Retina (tissue), 1 donor: ENCODE results near the gene VSIR.
A peak's percentile ranks its signal among the peaks of the same experiment; 100 is the strongest.

Experiments used
- DNase-seq: peaks from one replicate; pipeline ENCODE4 v3.0.0-alpha.2; 2016

VSIR gene

DNA sequence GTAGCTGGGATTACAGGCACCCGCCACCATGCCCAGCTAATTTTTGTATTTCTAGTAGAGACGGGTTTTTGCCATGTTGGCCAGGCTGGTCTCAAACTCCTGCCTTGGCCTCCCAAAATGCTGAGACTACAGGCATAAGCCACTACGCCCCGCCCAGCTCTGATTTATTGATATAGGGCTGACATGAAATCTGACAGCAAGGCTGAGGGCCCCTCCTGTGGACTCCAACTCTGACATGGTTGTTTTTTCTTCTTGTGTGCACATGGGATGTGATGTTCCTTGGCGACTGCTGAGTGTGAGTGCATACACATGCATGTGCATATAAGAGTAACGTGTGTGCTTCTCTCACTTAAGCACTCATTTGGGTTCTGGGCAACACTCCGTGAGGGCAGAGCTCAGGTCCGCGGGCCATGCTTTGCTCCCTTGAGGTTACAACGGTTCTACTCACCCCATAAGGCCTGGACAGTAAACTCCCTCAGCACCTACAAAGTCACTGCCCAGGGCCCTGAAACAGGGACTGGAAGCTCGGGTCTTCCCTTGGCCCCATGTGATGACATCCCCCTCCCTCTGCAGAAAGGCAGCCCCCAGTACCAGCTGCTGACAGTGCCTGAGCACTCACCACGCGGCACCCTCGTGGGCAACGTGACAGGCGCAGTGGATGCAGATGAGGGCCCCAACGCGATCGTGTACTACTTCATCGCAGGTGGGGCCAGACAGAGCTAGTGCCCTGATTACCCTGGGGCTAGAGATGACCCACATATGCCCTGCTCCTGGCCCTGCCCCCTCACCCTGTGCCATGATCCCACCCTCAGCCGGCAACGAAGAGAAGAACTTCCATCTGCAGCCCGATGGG lies 33.6 kb upstream of the VSIR start:
- DNase-seq: no peak

DNA sequence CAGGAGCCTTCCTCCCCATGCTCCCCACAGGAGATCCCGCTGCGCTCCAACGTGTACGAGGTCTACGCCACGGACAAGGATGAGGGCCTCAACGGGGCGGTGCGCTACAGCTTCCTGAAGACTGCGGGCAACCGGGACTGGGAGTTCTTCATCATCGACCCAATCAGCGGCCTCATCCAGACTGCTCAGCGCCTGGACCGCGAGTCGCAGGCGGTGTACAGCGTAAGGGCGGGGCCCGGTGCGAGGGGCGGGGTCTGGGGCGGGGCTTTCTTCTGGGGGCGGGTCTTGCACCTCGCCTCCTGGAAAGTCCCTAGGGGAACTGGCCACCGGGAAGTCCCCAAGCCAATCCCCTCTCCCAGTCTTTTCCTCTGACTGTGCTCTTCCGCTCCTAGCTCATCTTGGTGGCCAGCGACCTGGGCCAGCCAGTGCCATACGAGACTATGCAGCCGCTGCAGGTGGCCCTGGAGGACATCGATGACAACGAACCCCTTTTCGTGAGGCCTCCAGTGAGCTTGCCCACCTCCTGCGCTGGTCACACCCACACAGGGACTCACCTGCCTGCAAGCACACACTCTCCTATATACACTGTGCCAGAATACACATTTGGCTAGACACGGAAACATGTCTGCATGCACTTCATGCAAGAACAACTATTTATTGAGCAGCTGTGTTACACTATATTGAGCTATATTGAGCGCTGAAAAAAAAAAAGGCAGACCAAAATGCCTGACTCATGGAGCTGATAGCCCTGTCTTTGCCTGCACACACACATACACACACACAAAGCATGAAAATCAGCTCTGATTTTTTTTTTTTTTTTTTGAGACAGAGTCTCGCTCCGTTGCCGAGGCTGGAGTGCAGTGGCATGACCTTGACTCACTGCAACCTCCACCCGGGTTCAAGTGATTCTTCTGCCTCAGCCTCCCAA lies 32.7 kb upstream of the VSIR start:
- peak; percentile 51 for DNase-seq

DNA sequence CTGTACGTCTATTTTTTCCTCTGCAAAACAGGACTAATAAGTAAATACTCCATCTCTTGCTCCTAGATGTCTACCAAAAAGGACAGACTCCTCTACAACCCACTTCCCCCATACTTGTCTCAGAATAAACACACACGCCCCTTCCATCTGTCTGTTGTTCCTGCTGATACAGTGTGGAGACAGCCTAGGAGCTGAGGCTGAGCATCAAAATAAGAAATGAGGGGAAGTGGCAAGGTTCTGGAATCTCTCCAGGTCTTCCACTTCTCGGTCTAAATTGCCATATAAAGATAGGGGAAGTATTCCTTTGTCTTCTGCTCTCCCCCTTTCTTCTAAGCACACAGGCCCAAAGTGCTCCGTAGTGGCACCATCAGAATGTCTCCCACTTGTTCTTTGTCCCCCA lies 30.8 kb upstream of the VSIR start:
- DNase-seq: no peak

DNA sequence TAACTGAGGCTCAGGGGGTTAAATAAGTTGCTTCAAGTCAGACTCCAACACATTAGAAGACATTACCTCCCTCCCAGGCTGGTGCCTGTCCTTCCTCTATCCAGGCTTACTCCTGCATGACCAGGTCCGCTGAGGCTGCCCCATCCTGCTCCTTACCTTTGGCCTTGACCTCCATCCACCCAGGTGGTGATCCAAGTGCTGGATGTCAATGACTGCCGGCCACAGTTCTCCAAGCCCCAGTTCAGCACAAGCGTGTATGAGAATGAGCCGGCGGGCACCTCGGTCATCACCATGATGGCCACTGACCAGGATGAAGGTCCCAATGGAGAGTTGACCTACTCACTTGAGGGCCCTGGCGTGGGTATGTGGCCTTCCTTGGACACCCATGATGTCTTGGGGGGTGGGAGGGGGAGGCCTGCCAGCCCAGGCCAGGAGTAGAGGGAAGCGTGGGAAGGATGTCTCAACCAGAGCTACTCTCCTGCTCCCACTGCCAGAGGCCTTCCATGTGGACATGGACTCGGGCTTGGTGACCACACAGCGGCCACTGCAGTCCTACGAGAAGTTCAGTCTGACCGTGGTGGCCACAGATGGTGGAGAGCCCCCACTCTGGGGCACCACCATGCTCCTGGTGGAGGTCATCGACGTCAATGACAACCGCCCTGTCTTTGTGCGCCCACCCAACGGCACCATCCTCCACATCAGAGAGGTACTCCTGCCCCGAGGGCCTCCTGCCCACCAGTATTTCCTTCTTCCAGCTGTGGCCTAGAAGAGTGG lies 29.6 kb upstream of the VSIR start:
- DNase-seq: no peak

DNA sequence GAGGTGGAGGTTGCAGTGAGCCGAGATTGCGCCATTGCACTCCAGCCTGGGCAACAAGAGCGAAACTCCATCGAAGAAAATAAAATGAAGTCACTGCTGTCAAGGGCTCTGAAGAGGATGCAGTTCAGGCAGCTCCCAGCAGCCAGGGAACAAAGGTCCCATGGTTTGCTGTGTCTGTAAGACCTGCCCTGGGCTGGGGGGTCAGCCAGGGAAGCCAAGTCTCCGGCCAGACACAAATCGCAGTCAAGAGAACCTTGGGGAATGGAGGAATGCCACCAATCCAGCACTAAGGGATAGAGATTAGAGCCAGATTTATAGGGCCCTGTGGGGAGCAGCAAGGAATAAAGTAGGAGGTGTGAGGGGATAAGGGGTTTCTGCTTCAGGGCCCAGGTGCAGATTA lies 28.9 kb upstream of the VSIR start:
- no peak for DNase-seq

DNA sequence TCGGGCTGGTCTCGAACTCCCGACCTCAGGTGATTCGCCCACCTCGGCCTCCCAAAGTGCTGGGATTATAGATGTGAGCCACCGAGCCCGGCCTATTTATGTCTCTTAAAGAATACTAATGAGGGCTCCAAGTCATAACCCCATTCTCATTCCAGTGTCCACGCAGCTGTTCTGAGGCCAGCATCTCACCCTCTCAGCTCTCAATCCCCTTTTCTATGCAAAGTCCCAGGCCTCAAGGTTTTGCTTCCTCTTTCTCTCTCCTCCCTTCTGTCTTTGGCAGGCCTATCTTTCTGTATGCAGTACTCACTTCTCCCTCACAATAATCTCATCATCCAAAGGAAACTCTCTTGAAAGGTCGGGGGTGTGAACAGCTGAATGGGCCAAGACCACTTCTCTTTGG lies 28.0 kb upstream of the VSIR start:
- DNase-seq: no peak

DNA sequence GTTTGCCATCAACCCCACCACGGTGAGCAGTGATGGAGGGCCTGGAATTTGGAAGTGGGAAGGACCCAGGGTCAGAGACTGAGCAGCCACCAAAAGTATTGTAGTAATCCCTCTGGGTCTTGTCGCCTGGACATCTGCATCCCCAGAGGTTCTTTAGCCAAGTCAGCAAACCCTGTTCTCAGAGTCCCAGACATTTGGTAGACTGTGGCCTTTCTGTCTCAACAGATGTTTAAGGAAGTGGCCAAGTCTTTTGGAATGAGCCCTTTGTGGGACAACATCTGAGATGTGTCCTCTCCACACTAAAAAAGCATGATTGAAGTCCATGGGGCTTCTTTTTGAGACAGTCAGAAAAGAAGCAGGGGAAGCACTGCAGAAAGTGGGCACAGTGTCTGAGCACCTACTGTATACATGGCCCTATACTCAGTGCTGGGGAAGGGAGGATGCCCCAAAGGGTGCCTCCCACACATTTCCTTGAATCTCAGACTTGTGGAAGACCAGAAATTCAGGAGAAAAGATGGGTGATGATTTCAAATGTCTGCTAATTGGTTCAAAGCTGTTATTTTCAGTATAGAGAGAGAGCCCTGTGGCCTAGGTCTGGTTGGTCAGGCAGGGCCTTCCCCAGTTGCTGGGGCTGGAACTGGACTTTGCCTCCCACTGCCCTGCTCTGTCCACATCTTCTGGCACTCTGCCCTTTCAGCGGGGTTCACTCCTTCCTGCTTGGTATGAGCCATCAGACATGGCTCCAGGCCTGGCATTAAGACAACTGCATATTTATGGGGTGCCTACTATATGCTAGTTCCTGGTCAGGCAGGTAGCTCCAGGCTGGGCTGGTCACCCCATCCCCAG lies 26.5 kb upstream of the VSIR start:
- no peak for DNase-seq

DNA sequence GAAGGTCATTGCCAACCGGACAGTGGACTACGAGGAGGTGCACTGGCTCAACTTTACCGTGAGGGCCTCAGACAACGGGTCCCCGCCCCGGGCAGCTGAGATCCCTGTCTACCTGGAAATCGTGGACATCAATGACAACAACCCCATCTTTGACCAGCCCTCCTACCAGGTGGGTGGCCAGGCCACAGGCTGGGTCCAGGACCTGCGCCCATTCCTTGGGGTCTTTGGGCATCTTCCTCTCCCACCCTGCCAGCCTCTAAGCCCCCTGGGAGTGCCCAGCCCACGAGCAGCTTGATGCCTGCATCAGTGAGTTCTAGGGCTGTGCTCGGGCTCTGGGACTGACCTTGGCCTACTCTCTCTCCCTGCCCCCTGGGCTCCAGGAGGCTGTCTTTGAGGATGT lies 25.8 kb upstream of the VSIR start:
- no peak for DNase-seq

DNA sequence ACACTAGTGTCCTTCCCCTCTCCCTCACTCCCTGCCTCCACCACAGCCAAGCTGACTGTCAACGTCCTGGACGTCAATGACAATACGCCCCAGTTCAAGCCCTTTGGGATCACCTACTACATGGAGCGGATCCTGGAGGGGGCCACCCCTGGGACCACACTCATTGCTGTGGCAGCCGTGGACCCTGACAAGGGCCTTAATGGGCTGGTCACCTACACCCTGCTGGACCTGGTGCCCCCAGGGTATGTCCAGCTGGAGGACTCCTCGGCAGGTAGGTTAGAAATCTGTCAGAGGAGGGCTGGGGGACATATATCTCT lies 24.9 kb upstream of the VSIR start:
- no peak for DNase-seq

DNA sequence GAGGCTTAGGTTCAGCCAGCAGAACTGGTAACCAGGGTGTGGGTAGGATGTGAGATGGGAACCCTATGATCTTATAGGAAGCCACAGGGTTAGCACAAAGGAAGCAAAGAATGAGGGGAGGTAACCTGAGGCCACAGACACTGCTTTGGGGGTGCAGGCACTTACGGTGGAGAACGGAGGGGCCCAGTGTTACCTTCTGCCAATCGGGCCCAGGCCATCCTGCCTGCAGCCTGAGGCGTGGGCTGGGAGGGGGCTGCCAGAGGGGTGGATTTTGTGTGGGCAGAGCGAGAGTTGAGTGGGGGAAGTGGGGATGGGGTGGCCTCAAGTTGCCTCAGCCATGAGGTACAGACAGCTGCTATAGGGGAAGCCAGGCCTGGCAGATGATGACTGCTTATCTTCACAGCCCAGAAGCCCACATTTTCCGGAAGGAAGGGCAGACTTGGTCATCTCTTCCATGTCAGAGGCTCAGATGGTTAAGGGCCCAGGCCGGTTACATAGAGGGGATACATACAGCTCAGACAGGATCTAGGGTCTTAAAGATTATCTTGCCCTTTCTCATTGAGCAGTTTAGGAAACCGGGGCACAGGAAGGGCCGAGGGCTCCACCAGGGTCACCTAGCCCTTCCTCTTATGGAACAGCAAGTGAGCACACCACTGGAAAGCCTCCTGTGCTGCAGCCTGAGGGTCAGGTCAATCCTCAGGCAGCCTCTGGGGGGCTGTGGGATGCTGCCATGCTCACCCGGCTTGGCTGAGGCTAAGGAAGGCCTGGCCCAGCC lies 24.4 kb upstream of the VSIR start:
- no peak for DNase-seq

DNA sequence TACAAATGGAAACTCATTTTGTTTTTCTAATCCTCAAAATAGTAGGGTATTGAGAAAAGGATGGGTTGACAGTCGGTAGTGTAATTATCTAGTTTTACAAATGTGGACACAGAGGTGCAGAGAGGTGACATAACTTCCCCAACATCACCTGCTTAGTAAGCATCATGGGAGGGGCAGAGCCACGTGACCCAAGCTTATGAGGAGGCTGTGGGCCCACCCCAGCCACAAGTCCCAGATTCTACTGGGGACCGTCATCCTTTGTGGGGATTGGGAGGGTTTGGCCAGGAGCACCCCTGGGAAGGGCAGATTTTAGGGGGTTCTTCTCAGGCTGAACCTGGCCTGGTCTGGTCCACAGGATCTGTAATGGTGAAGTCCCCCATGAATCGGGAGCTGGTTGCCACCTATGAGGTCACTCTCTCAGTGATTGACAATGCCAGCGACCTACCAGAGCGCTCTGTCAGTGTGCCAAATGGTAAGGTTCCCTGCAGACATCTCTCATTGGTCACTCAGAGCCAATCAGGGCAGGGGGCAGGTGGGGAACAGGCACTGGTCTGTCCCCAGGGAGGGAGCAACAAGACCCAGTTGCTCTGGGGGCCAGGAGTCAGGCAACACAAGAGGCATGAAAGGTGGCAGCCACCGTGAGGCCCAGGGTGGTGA lies 23.6 kb upstream of the VSIR start:
- DNase-seq: no peak

DNA sequence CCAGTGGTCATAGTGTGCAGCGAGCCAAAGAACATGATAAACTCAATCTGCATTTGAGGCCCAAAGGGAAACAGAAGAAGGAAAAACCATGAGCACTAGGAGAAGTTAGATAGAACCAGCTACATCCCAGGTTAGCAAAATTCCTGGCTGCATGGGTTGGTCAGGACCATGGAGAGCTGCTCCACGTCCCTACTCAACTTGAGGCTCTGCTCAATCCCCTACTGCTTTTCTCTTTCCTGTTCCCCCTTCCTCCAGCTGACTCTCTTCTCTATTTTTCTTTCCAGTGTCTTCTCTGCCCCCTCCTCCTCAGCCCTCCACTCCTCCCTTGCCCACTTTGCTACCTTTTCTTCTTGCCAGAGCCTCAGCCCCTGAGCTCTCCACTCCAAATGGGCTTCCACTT lies 21.9 kb upstream of the VSIR start:
- no peak for DNase-seq

DNA sequence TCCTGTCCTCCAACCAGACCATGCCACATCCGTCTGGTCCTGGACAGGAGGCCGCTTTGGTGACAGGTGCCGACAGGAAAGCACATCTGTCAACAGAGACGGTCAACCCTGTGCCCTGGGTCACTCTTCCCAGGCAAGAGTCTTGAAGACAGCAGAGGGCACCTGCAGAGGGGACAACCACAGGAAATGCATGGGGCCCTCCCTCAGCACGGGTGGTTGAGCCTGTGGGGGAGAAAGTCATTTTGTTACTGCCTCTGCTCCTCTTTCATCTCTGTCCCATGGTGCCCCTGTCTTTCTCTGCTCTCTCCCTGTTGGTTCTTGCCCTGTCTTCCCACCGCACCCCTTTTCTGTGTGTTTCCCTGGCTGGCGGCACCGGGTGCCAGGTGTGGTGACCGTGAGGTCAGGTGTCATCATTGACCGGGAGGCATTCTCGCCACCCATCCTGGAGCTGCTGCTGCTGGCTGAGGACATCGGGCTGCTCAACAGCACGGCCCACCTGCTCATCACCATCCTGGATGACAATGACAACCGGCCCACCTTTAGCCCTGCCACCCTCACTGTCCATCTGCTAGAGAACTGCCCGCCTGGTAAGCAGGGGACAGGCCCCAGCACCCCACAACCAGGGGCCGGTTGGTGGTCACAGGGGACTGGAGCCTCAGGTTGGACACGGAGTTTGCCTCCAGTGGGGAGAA lies 17.6 kb upstream of the VSIR start:
- DNase-seq: no peak

DNA sequence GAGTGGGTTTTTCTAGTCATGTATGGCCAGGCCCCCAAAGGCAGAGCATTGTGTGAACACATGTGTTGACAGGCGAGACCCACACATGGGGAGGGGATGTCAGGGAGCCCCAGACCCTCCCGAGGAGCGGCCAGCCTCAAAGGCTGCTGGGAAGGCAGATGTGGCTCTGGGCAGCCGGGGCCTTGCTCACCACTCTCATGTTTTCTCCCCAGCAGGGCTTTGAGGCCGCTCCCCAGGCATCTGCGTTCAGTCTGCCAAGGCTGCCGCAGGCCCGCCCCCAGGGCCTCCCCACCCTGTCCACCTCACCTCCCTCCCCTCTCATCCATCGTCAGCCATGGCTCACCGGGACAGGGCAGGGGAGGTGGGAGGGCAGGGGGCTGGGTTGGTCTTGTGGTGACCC lies 16.6 kb upstream of the VSIR start:
- no peak for DNase-seq

DNA sequence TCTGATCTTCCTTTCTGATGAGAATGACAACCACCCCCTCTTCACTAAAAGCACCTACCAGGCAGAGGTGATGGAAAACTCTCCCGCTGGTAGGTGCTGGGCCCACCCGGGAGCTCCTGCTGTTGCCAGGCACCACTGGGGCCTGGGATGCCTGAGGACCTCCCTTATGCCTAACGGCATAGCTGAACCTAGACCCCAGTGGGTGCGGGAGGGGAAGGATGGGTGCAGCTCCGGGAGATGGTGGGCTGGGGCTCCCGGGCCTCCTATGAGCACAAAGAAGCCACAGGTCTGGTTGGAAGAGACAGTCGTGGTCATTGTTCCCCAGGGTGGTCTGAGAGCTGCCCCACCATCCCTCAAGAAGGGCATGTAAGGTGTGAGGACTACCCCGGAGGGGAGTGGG lies 15.6 kb upstream of the VSIR start:
- no peak for DNase-seq

DNA sequence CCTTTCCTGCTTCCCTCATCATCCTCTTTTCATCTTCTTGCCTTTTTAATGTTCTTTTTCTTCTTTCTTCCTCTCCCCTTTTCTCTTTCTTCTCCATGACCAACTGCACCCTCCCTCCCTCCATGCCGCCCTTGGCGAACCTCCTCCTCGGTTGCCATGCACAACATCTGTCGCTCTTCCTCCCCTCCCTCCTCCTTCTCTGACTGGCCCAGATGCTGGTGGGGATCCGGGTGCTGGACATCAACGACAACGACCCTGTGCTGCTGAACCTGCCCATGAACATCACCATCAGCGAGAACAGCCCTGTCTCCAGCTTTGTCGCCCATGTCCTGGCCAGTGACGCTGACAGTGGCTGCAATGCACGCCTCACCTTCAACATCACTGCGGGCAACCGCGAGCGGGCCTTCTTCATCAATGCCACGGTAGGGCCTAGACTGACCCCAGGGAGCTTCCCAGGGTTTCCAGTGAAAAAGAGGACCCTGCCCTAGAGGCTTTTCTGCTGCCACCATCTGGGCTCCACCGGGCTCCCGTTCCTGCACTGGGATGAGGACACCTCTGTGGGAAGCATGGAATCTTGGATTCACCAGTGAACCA lies 11.5 kb upstream of the VSIR start:
- DNase-seq: no peak

DNA sequence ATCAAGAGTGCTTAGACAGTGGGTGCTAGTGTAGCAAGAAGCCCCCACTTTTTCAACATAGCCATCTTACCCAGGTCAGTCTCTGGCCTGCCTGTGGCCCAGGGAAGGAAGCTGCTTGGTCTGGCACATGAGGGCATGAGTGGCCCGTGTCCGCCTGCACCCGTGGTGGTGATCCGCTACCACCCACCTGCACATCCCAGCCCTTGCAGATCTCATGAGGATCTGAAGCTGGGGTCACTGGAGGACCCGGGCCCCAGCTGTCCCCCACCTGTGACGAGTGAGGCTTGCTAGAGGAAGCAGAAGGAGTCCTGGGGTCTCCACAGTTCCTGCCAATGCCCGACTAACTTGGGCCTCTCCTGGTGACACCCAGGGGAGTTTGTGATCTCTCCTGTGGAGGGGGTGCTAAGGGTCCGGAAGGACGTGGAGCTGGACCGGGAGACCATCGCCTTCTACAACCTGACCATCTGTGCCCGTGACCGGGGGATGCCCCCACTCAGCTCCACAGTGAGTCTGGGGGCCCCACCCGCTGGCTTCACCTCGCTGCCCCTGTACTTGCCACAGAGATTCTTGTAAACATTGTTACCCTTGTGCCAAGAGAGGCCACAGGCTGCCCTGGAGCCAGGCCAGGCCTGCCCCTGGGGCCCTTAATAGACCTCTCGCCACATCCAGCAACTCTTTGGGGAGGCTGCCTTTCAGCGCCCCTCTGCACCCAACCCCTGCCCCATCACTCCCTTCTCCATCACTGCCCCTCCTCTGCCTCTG lies 10.8 kb upstream of the VSIR start:
- no peak for DNase-seq

DNA sequence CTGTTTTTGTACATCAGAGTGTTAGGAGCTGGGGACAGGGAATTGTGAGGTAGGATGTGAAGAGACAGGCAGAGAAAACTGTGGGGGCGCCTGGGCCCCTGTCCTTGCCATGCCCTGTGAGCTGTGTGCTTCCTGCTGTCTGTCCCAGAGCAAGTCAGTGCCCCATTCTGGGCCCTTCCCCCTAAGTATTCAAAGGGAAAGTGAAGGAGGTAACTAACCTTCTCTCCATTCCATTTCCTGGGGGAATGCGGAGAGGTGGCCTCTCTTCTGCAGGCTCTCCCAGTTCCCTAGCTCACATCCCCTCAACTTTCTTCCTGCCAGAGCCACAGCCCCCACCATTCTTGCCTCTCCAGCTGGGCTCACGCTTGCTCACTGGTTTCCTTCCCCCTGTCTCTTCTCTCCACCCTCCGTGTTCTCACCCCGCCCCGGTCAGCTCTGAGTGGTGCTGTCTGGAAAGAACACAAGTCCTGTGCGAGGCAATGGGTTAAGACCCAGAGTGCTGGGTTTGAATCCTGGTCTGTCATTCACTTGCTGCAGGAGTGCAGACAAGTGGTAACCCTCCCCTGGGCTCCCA lies 9.7 kb upstream of the VSIR start:
- no peak for DNase-seq
